Measurements from ENCODE around the gene PIEZO2.

Gene PIEZO2

GRCh38 chr18:11019295-11020105, 129.9 kb downstream of the PIEZO2 start:
- TF ChIP-seq POLR2A (IDR thresholded peaks at IDR 0.05; ENCODE audit: low read depth, low read length) = no peak
- no peak for TF ChIP-seq PAX5 (IDR thresholded peaks at IDR 0.05; ENCODE audit: insufficient read depth, low read length, severe bottlenecking)
- no peak for TF ChIP-seq TAF1 (IDR thresholded peaks at IDR 0.05; ENCODE audit: low read depth, low read length)
- TF ChIP-seq POU2F2 (IDR thresholded peaks at IDR 0.05; ENCODE audit: low read depth, low read length) = no peak
- no peak for TF ChIP-seq POLR2AphosphoS5 (IDR thresholded peaks at IDR 0.05; ENCODE audit: low read depth, low read length)
- TF ChIP-seq SPI1 (IDR thresholded peaks at IDR 0.05; ENCODE audit: low read depth, low read length) = no peak
- DNase-seq (ENCODE audit: insufficient read length, low spot score) (no peak), FAIRE-seq (no peak)

GRCh38 chr18:11009869-11010268, 139.5 kb downstream of the PIEZO2 start:
- FAIRE-seq (peak; percentile 35), DNase-seq (ENCODE audit: insufficient read length, low spot score) (no peak)
- peak; percentile 83 for TF ChIP-seq SPI1 (IDR thresholded peaks at IDR 0.05; ENCODE audit: low read depth, low read length)
- TF ChIP-seq TAF1 (IDR thresholded peaks at IDR 0.05; ENCODE audit: low read depth, low read length) = no peak

- TF ChIP-seq POLR2A (IDR thresholded peaks at IDR 0.05; ENCODE audit: low read depth, low read length) (no peak), POLR2AphosphoS5 (IDR thresholded peaks at IDR 0.05; ENCODE audit: low read depth, low read length) (no peak), PAX5 (IDR thresholded peaks at IDR 0.05; ENCODE audit: insufficient read depth, low read length, severe bottlenecking) (no peak), SPI1 (IDR thresholded peaks at IDR 0.05; ENCODE audit: low read depth, low read length) (no peak), TAF1 (IDR thresholded peaks at IDR 0.05; ENCODE audit: low read depth, low read length) (no peak), POU2F2 (IDR thresholded peaks at IDR 0.05; ENCODE audit: low read depth, low read length) (no peak)
- DNase-seq (ENCODE audit: insufficient read length, low spot score) (no peak), FAIRE-seq (no peak)
Measured at GRCh38 chr18:11009147-11009546, 140.2 kb downstream of the PIEZO2 start.

GRCh38 chr18:11008505-11008904, 140.9 kb downstream of the PIEZO2 start:
- TF ChIP-seq TAF1 (IDR thresholded peaks at IDR 0.05; ENCODE audit: low read depth, low read length) (no peak), PAX5 (IDR thresholded peaks at IDR 0.05; ENCODE audit: insufficient read depth, low read length, severe bottlenecking) (no peak), POLR2AphosphoS5 (IDR thresholded peaks at IDR 0.05; ENCODE audit: low read depth, low read length) (no peak), SPI1 (IDR thresholded peaks at IDR 0.05; ENCODE audit: low read depth, low read length) (no peak), POU2F2 (IDR thresholded peaks at IDR 0.05; ENCODE audit: low read depth, low read length) (no peak), POLR2A (IDR thresholded peaks at IDR 0.05; ENCODE audit: low read depth, low read length) (no peak)
- no peak for FAIRE-seq
- no peak for DNase-seq (ENCODE audit: insufficient read length, low spot score)

- FAIRE-seq (peak; percentile 71), DNase-seq (ENCODE audit: insufficient read length, low spot score) (no peak)
- TF ChIP-seq POU2F2 (IDR thresholded peaks at IDR 0.05; ENCODE audit: low read depth, low read length) = no peak
- TF ChIP-seq POLR2AphosphoS5 (IDR thresholded peaks at IDR 0.05; ENCODE audit: low read depth, low read length) = no peak
- no peak for TF ChIP-seq TAF1 (IDR thresholded peaks at IDR 0.05; ENCODE audit: low read depth, low read length)
- TF ChIP-seq SPI1 (IDR thresholded peaks at IDR 0.05; ENCODE audit: low read depth, low read length) = no peak
- no peak for TF ChIP-seq POLR2A (IDR thresholded peaks at IDR 0.05; ENCODE audit: low read depth, low read length)
Measured at GRCh38 chr18:11005528-11005927, 143.8 kb downstream of the PIEZO2 start.

GRCh38 chr18:11004951-11005350, 144.4 kb downstream of the PIEZO2 start:
- no peak for TF ChIP-seq TAF1 (IDR thresholded peaks at IDR 0.05; ENCODE audit: low read depth, low read length)
- no peak for TF ChIP-seq PAX5 (IDR thresholded peaks at IDR 0.05; ENCODE audit: insufficient read depth, low read length, severe bottlenecking)
- TF ChIP-seq POU2F2 (IDR thresholded peaks at IDR 0.05; ENCODE audit: low read depth, low read length) = no peak
- no peak for TF ChIP-seq SPI1 (IDR thresholded peaks at IDR 0.05; ENCODE audit: low read depth, low read length)
- no peak for TF ChIP-seq POLR2AphosphoS5 (IDR thresholded peaks at IDR 0.05; ENCODE audit: low read depth, low read length)
- no peak for TF ChIP-seq POLR2A (IDR thresholded peaks at IDR 0.05; ENCODE audit: low read depth, low read length)
- DNase-seq (ENCODE audit: insufficient read length, low spot score) (no peak), FAIRE-seq (no peak)

- no peak for FAIRE-seq
- TF ChIP-seq POLR2A (IDR thresholded peaks at IDR 0.05; ENCODE audit: low read depth, low read length) (no peak), PAX5 (IDR thresholded peaks at IDR 0.05; ENCODE audit: insufficient read depth, low read length, severe bottlenecking) (no peak), POU2F2 (IDR thresholded peaks at IDR 0.05; ENCODE audit: low read depth, low read length) (no peak), POLR2AphosphoS5 (IDR thresholded peaks at IDR 0.05; ENCODE audit: low read depth, low read length) (no peak), SPI1 (IDR thresholded peaks at IDR 0.05; ENCODE audit: low read depth, low read length) (no peak), TAF1 (IDR thresholded peaks at IDR 0.05; ENCODE audit: low read depth, low read length) (no peak)
- no peak for DNase-seq (ENCODE audit: insufficient read length, low spot score)
Measured at GRCh38 chr18:11004294-11004693, 145.1 kb downstream of the PIEZO2 start.

GRCh38 chr18:11002796-11003195, 146.6 kb downstream of the PIEZO2 start:
- FAIRE-seq = peak; percentile 20
- TF ChIP-seq TAF1 (IDR thresholded peaks at IDR 0.05; ENCODE audit: low read depth, low read length) = no peak
- peak; percentile 40; the same call in 1 of the 2 replicates for TF ChIP-seq SPI1 (IDR thresholded peaks at IDR 0.05; ENCODE audit: low read depth, low read length)
- DNase-seq (ENCODE audit: insufficient read length, low spot score) = no peak

- FAIRE-seq (no peak), DNase-seq (ENCODE audit: insufficient read length, low spot score) (no peak)
- TF ChIP-seq SPI1 (IDR thresholded peaks at IDR 0.05; ENCODE audit: low read depth, low read length) = no peak
- TF ChIP-seq PAX5 (IDR thresholded peaks at IDR 0.05; ENCODE audit: insufficient read depth, low read length, severe bottlenecking) = no peak
- no peak for TF ChIP-seq POLR2AphosphoS5 (IDR thresholded peaks at IDR 0.05; ENCODE audit: low read depth, low read length)
- TF ChIP-seq POU2F2 (IDR thresholded peaks at IDR 0.05; ENCODE audit: low read depth, low read length) = no peak
- no peak for TF ChIP-seq TAF1 (IDR thresholded peaks at IDR 0.05; ENCODE audit: low read depth, low read length)
- TF ChIP-seq POLR2A (IDR thresholded peaks at IDR 0.05; ENCODE audit: low read depth, low read length) = no peak
Measured at GRCh38 chr18:11002277-11002676, 147.1 kb downstream of the PIEZO2 start.

GRCh38 chr18:11000071-11000470, 149.3 kb downstream of the PIEZO2 start:
- no peak for DNase-seq (ENCODE audit: insufficient read length, low spot score)
- FAIRE-seq = no peak
- TF ChIP-seq TAF1 (IDR thresholded peaks at IDR 0.05; ENCODE audit: low read depth, low read length) = no peak
- no peak for TF ChIP-seq PAX5 (IDR thresholded peaks at IDR 0.05; ENCODE audit: insufficient read depth, low read length, severe bottlenecking)
- TF ChIP-seq POLR2AphosphoS5 (IDR thresholded peaks at IDR 0.05; ENCODE audit: low read depth, low read length) = no peak
- no peak for TF ChIP-seq POU2F2 (IDR thresholded peaks at IDR 0.05; ENCODE audit: low read depth, low read length)
- TF ChIP-seq SPI1 (IDR thresholded peaks at IDR 0.05; ENCODE audit: low read depth, low read length) = no peak
- no peak for TF ChIP-seq POLR2A (IDR thresholded peaks at IDR 0.05; ENCODE audit: low read depth, low read length)

Measured in GM12891 (cell line).